ENCODE measurements around the gene TPPP2.

- TF ChIP-seq ATF3 (CRISPR knock-in tag; conservative IDR thresholded peaks at IDR 0.05) (no peak), CTCF (IDR thresholded peaks at IDR 0.05) (no peak), CREB1 (CRISPR knock-in tag; IDR thresholded peaks at IDR 0.05) (no peak), ZNF121 (CRISPR knock-in tag; IDR thresholded peaks at IDR 0.05) (no peak), KAT7 (CRISPR knock-in tag; IDR thresholded peaks at IDR 0.05; ENCODE audit: borderline replicate concordance) (no peak), ATF6 (CRISPR knock-in tag; IDR thresholded peaks at IDR 0.05) (no peak), RELA (CRISPR knock-in tag; IDR thresholded peaks at IDR 0.05; ENCODE audit: borderline replicate concordance) (no peak), TP53 (CRISPR knock-in tag; IDR thresholded peaks at IDR 0.05) (no peak), ZBTB43 (CRISPR knock-in tag; IDR thresholded peaks at IDR 0.05) (no peak), MAX (CRISPR knock-in tag; IDR thresholded peaks at IDR 0.05) (no peak), JUN (CRISPR knock-in tag; IDR thresholded peaks at IDR 0.05) (no peak), CBFB (CRISPR knock-in tag; IDR thresholded peaks at IDR 0.05; ENCODE audit: low read depth) (no peak), SP1 (CRISPR knock-in tag; conservative IDR thresholded peaks at IDR 0.05) (no peak), ZNF232 (CRISPR knock-in tag; IDR thresholded peaks at IDR 0.05) (no peak)
These were observed 24.2 kb downstream of the TPPP2 start for GRCh38 chr14:21054123-21054767.
